Spleen (tissue), 7 donors: Measurements from ENCODE around the gene RIC8A.

Source experiments
- CTCF ChIP-seq, 11 experiments: fragments of 200-600 bp in 7 of 11; fragments of 450-650 bp in 4 of 11; sonication (generic) in 4 of 11; IDR thresholded peaks in 8 of 11; conservative IDR thresholded peaks in 3 of 11; 1 replicate in 7 of 11; 2 replicates in 4 of 11; pipeline versions ENCODE4 v1.4.0 to v1.8.0; 2016 to 2021; ENCODE audit warnings: antibody characterized with exemption in 11 of 11, inconsistent platforms in 4 of 11, mild to moderate bottlenecking in 1 of 11
- POLR2A ChIP-seq, 3 donors: fragments of 450-650 bp; IDR thresholded peaks; one replicate each; pipeline ENCODE4 v1.5.1; 2017; ENCODE audit warnings: antibody characterized with exemption in 3 of 3, mild to moderate bottlenecking in 1 of 3
- donor health status: DM: no; HTN: no; CAD: no; lungs with moderate emphysema.
- donor health status: DM: no; HTN: no; CAD: no.
- donor health status: DM: no; HTN: no; CAD: no.

DNA sequence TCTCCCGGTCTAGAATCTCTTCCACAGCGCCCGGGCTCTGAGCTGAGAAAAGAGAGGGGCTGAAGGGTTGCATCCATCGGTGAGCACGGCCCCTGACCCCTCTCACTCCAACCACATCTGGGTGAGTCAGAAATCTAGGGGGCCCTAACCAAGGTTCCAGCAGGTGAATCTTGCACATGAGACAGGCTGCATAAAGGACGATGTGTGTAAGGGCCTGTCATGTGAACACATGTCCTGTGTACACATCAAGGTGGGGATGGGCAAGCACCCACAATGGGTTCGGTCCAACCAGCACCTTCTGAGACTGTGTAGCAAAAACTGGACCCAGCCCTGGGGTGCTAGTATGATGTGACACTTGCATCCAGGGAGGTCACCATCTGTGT, 1.5 kb upstream of the RIC8A start:
- TF ChIP-seq POLR2A (IDR thresholded peaks at IDR 0.05) (no peak), CTCF (IDR thresholded peaks at IDR 0.05 in 8 of 11, conservative IDR thresholded peaks at IDR 0.05 in 3 of 11) (no peak)
